ENCODE measurements around the gene PRR16. TPM values are rescaled to one million over a fixed set of nuclear protein-coding genes. Genes with fewer than 3 reads are reported as not detected.
"Not testable (repeated sequence)": the region's sequence is repeated elsewhere in the genome, so short reads cannot be mapped to it uniquely, and the experiment has no call there.

Gene PRR16
- total RNA-seq, 1 donor from 2014 or later = 0.23 TPM

DNA sequence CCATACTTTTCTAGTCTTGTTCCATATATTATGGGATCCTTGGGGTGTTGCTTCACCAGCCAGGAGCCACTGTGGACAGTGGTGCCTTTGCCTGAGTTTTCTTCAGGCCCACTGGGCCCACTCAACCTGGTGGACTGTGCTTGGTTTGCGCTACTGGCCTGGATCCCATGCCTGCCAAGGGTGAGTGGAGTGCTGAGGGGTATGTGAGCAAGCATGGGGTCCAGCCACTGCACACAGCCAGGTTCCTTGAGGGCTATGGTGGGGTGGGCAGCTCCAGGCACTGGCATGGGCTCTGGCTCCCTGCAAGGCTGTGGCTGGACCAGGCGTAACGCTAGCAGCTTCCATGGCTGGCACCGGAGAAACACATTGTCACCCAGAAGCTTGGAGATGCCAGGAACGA, 13.2 kb upstream of the PRR16 start:
- no peak for DNase-seq (ENCODE audit: low read depth)
- H3K4me3 ChIP-seq (ENCODE audit: low read depth, low read length) = no peak overlapping the region
- TF ChIP-seq, protein P1, sequence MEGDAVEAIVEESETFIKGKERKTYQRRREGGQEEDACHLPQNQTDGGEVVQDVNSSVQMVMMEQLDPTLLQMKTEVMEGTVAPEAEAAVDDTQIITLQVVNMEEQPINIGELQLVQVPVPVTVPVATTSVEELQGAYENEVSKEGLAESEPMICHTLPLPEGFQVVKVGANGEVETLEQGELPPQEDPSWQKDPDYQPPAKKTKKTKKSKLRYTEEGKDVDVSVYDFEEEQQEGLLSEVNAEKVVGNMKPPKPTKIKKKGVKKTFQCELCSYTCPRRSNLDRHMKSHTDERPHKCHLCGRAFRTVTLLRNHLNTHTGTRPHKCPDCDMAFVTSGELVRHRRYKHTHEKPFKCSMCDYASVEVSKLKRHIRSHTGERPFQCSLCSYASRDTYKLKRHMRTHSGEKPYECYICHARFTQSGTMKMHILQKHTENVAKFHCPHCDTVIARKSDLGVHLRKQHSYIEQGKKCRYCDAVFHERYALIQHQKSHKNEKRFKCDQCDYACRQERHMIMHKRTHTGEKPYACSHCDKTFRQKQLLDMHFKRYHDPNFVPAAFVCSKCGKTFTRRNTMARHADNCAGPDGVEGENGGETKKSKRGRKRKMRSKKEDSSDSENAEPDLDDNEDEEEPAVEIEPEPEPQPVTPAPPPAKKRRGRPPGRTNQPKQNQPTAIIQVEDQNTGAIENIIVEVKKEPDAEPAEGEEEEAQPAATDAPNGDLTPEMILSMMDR (conservative IDR thresholded peaks at IDR 0.05; ENCODE audit: low read depth, low read length) = no peak

DNA sequence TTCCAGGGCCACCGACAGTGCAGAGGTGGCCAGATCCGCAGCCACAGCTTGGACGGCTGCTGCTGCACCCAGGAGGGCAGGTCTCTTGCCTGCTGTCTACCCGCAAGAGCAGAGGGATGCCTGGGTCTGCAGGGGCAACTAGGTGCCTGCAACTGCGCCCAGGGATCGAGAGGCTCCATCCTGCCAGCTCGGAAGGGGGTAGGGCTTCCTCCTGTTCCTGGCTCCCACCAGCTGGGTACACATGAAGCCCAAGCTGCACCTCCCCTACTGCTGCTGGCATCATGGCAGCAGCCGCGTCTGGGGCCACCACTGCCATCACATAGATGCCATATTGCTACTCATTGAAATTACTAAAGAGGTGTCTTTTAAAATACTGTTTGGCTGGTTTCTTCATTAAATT, 12.7 kb upstream of the PRR16 start:
- TF ChIP-seq, protein P1 (conservative IDR thresholded peaks at IDR 0.05; ENCODE audit: low read depth, low read length) = no peak
- H3K4me3 ChIP-seq (ENCODE audit: low read depth, low read length) = no peak overlapping the region
- DNase-seq (ENCODE audit: low read depth) = no peak

DNA sequence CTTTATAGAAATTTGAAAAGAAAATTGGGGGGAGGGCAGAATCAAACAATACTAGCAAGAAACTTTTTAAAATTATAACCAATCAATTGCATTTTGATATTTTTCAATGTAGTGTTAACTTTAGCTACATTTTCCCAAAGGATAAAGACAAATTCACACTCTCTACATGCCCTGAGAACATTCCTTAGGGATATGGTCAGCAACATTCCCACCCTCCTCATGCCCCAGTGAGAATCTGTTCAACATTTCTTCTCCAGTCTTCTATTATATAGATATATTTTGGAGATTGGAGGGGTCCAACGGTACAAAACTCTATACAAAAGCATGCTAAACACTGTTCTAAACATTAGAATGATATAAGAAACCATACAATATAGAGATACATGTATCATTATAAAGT, 11.6 kb upstream of the PRR16 start:
- peak; percentile 6 for DNase-seq (ENCODE audit: low read depth)
- TF ChIP-seq, protein P1 (conservative IDR thresholded peaks at IDR 0.05; ENCODE audit: low read depth, low read length) = no peak
- no peak overlapping the region for H3K4me3 ChIP-seq (ENCODE audit: low read depth, low read length)

DNA sequence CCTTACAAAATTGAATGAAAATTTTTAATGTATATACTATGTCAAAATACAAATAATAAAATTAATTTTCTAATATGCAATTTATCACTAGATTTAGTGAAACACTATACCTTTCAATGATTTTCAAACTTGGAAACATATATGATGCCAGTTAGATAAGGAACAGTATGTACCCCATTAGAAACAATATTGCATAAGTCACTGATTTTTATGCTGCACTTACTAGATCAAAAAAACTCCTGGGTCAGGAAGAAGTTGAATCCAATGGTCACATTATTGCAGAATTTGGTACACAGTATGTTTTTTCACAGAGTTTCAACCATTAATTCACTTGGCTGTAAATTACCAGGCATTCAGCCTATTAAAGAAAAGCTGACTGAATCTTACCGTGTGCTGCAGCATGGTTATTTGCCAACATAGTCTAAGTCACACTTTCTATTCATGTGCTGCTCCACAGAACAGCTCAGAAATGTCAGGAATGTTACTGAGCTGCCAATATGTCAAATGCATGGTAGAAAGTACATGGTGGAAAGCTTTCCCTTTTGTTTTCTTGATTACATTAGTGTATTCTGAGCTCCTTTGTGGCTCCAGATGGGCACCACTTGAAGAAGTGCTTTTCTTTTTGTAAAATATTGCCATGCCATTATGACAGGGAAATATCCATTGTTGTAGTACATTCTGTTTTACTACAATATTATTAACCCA, 9.9 kb upstream of the PRR16 start:
- DNase-seq (ENCODE audit: low read depth) = peak; percentile 70
- H3K4me3 ChIP-seq (ENCODE audit: low read depth, low read length) = no peak overlapping the region
- TF ChIP-seq, protein P1 (conservative IDR thresholded peaks at IDR 0.05; ENCODE audit: low read depth, low read length) = no peak

DNA sequence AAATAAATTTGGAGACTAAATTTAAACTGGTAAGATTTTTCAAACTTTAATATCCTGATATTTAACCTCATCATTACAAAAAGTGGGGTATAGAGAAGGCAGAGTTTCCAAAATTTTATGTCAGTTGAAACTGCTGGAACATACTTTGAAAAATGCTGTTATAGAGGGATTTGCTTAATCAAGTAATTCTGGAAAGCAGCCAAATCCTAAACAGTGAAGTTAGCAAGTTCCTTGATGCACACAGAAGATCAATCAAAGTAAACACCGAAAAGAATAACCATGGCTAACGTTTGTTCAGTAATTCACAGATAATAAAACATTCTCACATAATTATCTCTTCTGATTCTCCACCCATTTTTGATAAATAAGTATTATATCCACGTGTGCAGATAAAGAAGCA, 8.1 kb upstream of the PRR16 start:
- no peak for DNase-seq (ENCODE audit: low read depth)
- H3K4me3 ChIP-seq (ENCODE audit: low read depth, low read length) = no peak overlapping the region
- TF ChIP-seq, protein P1 (conservative IDR thresholded peaks at IDR 0.05; ENCODE audit: low read depth, low read length) = no peak

DNA sequence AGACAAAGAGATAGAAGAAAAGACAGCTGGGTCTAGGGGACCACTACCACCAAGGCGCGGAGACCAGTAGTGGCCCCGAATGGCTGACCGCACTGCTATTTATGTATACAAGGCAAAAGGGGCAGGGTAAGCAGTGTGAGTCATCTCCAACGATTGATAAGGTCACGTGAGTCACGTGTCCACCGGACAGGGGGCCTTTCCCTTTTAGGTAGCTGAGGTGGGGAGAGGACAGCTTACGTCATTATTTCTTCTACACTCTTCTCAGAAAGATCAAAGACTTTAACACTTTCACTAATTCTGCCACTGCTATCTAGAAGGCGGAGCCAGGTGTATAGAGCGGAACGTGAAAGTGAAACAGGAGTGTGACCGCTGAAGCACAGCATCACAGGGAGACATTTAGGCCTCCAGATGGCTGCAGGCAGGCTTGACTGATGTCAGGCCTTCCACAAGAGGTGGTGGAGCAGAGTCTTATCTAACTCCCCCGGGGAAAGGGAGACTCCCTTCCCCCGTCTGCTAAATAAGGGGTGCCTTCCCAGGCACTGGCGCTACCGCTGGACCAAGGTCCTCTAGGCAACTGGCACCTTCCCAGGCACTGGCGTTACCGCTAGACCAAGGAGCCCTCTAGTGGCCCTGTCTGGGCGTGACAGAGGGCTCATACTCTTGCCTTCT, 6.1 kb upstream of the PRR16 start:
- peak; percentile 38 for DNase-seq (ENCODE audit: low read depth)
- TF ChIP-seq, protein P1 (conservative IDR thresholded peaks at IDR 0.05; ENCODE audit: low read depth, low read length) = peak; percentile 78
- peak overlapping the region; percentile 61 for H3K4me3 ChIP-seq (ENCODE audit: low read depth, low read length)

DNA sequence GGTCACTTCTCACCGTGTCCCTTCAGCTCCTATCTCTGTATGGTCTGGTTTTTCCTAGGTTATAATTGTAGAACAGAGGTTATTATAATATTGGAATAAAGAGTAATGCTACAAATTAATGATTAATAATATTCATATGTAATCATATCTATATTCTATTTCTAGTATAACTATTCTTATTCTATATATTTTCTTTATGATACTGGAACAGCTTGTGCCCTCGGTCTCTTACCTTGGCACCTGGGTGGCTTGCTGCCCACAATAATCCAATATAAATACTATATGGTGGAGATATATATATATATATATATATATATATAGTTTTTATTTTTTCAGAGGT, 5.6 kb upstream of the PRR16 start:
- peak overlapping the region; percentile 61 for H3K4me3 ChIP-seq (ENCODE audit: low read depth, low read length)
- DNase-seq (ENCODE audit: low read depth) = not testable (repeated sequence)
